ENCODE measurements around the gene GMCL2. TPM values are rescaled to one million over a fixed set of nuclear protein-coding genes. Genes with fewer than 3 reads are reported as not detected.

The GMCL2 gene
- total and polyA plus RNA-seq, 9 of the 15 experiments (the other 6 are each of a cell fraction or from before 2014, with no cell fraction given) = 0.04 TPM; not detected in 8

- H3K9me1 ChIP-seq (ENCODE audit: control insufficient read depth, insufficient read depth, low read length) = peaks cover 10% of the 10 kb centered on the region
- H3K9me3 ChIP-seq (replicated peaks; ENCODE audit: control insufficient read depth, insufficient read depth, low read depth, low read length) = no peaks in the 10 kb centered on the region
- H3K4me3 ChIP-seq = no peak overlapping the region
- FAIRE-seq = no peak
- H3K36me3 ChIP-seq (ENCODE audit: control insufficient read depth, insufficient read depth, low read length) = peaks cover 100% of the 10 kb centered on the region
- H2AFZ ChIP-seq (ENCODE audit: low read depth, low read length) = no peak overlapping the region
- ChIA-PET POLR2A (interaction anchor here (0.5 to 12.7 kb wide), 3 partner anchors 16 to 914 kb away, joined by 3 to 162 read pairs (median 3); partner anchors contain the start of gene PHYKPL), CTCF (ENCODE audit: low intra/inter-chr PET ratio) (no interaction called here)
- intact Hi-C loops (cut with micrococcal nuclease) = no loop called here
- 93% methylated on average over 5 of the region's 5 CpGs for WGBS (ENCODE audit: insufficient coverage, low coverage, missing lambda C conversion rate)
- H3K4me2 ChIP-seq (ENCODE audit: insufficient read depth, low read length) = no peak overlapping the region
- peaks cover 21 to 24% of the 10 kb centered on the region in 2 experiments; a peak in 4 of 5 replicates for H3K4me1 ChIP-seq (replicated peaks in 1 of 2; ENCODE audit: control insufficient read depth in 2 of 2, insufficient read depth in 2 of 2, low read length in 2 of 2)
- H3K9ac ChIP-seq (ENCODE audit: insufficient read depth in 1 of 2, low read depth in 2 of 2, low read length in 2 of 2) = no peak overlapping the region
- BruUV-seq (replicated peaks) = TSS peak; percentile 14
- no peak for DNase-seq (ENCODE audit: extremely low read depth in 1 of 4, low spot score in 3 of 4)
- H3K27me3 ChIP-seq (ENCODE audit: control insufficient read depth in 2 of 2, insufficient read depth in 2 of 2, low read length in 2 of 2) = no peaks in the 10 kb centered on the region
- no peak overlapping the region for H3K27ac ChIP-seq (ENCODE audit: extremely low read depth, low read depth, low read length)
- peaks cover 42% of the 10 kb centered on the region for H3K79me2 ChIP-seq (ENCODE audit: control insufficient read depth, insufficient read depth, low read length)
- ATAC-seq = no peak
- in situ Hi-C loops (cut with MboI) = no loop called here
- no peak for TF ChIP-seq BCLAF1 (IDR thresholded peaks at IDR 0.05; ENCODE audit: borderline replicate concordance in 1 of 2, control insufficient read depth in 1 of 2, low read depth in 2 of 2, low read length in 1 of 2)
- no peak for TF ChIP-seq HDAC6 (IDR thresholded peaks at IDR 0.05; ENCODE audit: low read depth, low read length)
- no peak for TF ChIP-seq BRCA1 (IDR thresholded peaks at IDR 0.05)
- no peak for TF ChIP-seq BRCA1 (CRISPR knock-in tag; IDR thresholded peaks at IDR 0.05)
- no peak for TF ChIP-seq EWSR1 (IDR thresholded peaks at IDR 0.05; ENCODE audit: borderline replicate concordance, low read depth, partially characterized antibody)
- no peak for TF ChIP-seq CBFA2T3 (IDR thresholded peaks at IDR 0.05)
- 0 out of 2 replicates have a peak, but pooled peaks have one; percentile 13 for TF ChIP-seq POLR2AphosphoS5 (IDR thresholded peaks at IDR 0.05; ENCODE audit: control insufficient read depth, insufficient read depth, low read depth, low read length)
- no peak for TF ChIP-seq ZNF232 (CRISPR knock-in tag; IDR thresholded peaks at IDR 0.05)
- no peak for TF ChIP-seq POLR2B (IDR thresholded peaks at IDR 0.05; ENCODE audit: low read depth, partially characterized antibody)
- TF ChIP-seq SMC3 (conservative IDR thresholded peaks at IDR 0.05; ENCODE audit: insufficient read depth, low read depth, low read length) = no peak
- TF ChIP-seq JUN (IDR thresholded peaks at IDR 0.05; ENCODE audit: borderline replicate concordance, low read depth, low read length) = no peak
- no peak for TF ChIP-seq JUN (CRISPR knock-in tag; IDR thresholded peaks at IDR 0.05; ENCODE audit: borderline replicate concordance)
- TF ChIP-seq SRF (CRISPR knock-in tag; IDR thresholded peaks at IDR 0.05) = no peak
- TF ChIP-seq CC2D1A (IDR thresholded peaks at IDR 0.05) = no peak
- TF ChIP-seq ZBTB33 (CRISPR knock-in tag; IDR thresholded peaks at IDR 0.05) = peak; percentile 44; the same call in 1 of the 2 replicates
- TF ChIP-seq EP300 (IDR thresholded peaks at IDR 0.05; ENCODE audit: low read length) = no peak
- peaks cover 72% of the 10 kb centered on the region for H4K20me1 ChIP-seq (replicated peaks; ENCODE audit: control insufficient read depth, insufficient read depth, low read length)
Observed at GRCh38 chr5:178210686-178211085, 23.5 kb upstream of the GMCL2 start.

Data from K562 (cell line).